Measurements from ENCODE around the gene DKC1.

Gene DKC1

GRCh38 chrX:154738011-154738738 is 24.5 kb upstream of the DKC1 start:
- no peak for DNase-seq

DNA sequence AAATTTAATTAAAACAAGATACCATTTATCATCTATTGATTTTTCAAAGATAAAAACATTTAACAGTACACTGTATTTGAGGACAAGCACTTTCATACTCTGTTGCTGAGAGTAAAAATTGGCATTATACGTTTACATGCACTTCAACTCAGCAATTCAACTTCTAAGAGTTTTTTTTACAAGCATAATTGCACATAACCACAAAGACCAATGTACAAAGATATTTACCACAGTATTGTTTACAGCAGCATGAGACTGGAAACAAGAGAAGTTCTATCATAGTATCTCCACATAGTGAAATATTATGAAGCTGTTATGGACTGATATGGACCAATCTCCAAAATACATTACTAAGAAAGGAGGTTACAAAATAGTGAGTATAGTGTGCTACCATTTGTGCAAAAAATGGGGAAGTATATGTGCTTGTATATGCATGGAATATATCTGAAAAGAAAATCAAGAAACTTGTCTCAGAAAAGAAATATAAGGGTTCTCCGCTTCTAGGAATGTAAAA is 22.7 kb upstream of the DKC1 start:
- no peak for DNase-seq

- no peak for DNase-seq
Observed at GRCh38 chrX:154742613-154743012, 20.1 kb upstream of the DKC1 start.

- DNase-seq, result peak; percentile 87
Observed at GRCh38 chrX:154748712-154749339, 13.8 kb upstream of the DKC1 start.

- DNase-seq, result no peak
Observed at GRCh38 chrX:154749856-154750255, 12.8 kb upstream of the DKC1 start.

- DNase-seq, result peak; percentile 52
Observed at GRCh38 chrX:154750301-154751202, 12.1 kb upstream of the DKC1 start, which contains the start of gene GAB3. Gene GAB3, minus strand, starts transcription at chrX:154751077. Its CDS starts 52 bp downstream, at chrX:154751025.

GRCh38 chrX:154751203-154751668 is 11.4 kb upstream of the DKC1 start:
- no peak for DNase-seq

DNA sequence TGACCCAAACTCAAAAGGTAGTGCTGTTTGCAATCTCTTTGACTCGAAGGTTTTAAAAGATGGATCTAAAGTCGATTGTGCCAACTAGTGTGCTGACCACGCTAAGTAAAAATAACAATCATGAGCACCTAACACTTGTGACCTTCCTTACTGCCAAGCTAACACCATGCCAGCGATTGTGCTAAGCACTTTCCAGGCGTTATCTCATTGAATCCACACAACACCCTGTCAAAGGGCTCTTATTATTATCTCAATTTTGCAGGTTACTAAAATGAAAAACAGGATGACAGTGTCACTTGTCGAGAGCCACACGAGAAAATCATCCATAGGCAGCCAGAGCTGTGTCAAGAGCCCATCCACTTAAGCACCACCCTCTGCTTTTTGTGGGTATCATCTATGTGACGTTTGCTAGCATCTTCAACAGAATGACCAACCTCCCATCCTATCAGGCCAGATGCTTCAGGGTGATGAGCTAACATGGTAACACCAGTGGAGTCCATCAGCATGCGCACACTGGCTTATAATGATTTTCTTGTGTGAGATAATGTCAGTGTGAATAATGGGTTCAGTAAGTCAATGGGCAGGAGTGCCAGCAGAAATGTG is 10.9 kb upstream of the DKC1 start:
- no peak for DNase-seq

DNA sequence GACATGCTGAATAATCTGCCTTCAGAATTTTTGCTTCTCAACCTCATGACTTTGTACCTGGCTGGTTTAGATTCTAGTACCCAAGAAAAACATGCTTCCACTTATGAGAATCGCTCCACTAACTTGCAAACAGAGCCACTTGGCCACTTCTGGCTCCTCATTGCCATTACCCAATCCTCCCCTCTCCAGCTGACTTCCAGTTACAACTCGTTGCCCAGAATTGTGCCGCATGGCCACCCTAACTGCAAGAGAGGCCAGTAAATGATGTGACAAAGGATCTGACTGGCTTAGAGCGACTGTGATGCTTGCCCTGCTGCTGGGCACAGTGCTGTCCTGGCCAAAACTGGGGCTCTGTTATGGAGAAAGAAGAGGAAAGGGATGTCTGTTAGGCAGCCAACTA is 4.0 kb upstream of the DKC1 start:
- no peak for DNase-seq

- no peak for DNase-seq
Observed at GRCh38 chrX:154761977-154762536, 607 bp upstream of the DKC1 start.

DNA sequence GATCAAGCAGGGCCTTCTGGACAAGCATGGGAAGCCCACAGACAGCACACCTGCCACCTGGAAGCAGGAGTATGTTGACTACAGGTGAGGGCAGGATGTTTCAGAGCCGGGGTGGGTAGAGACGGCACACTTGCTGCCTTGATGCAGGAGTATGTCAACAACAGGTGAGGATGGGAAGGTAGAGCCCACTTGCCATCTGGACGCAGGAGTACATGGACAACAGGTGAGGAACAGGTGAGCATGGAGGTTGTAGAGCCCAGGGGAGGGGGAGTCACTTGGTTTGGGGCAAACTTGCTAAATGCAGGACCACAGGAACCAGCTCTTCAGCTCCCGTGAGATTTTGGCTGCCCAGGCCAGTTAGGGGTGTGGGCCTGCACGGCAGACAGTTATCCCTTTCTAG is 12.0 kb downstream of the DKC1 start:
- DNase-seq, result no peak

- no peak for DNase-seq
Observed at GRCh38 chrX:154775419-154776349, 13.0 kb downstream of the DKC1 start.

- no peak for DNase-seq
Observed at GRCh38 chrX:154776753-154777152, 14.1 kb downstream of the DKC1 start.

GRCh38 chrX:154779261-154779660 is 16.6 kb downstream of the DKC1 start:
- no peak for DNase-seq

GRCh38 chrX:154780968-154781367 is 18.3 kb downstream of the DKC1 start:
- DNase-seq, result no peak

GRCh38 chrX:154784149-154784995 is 21.7 kb downstream of the DKC1 start:
- no peak for DNase-seq

- DNase-seq, result no peak
Observed at GRCh38 chrX:154785716-154786115, 23.1 kb downstream of the DKC1 start.

- no peak for DNase-seq
Observed at GRCh38 chrX:154791467-154791866, 28.8 kb downstream of the DKC1 start.

- DNase-seq, result no peak
Observed at GRCh38 chrX:154791939-154792338, 29.3 kb downstream of the DKC1 start.

DNA sequence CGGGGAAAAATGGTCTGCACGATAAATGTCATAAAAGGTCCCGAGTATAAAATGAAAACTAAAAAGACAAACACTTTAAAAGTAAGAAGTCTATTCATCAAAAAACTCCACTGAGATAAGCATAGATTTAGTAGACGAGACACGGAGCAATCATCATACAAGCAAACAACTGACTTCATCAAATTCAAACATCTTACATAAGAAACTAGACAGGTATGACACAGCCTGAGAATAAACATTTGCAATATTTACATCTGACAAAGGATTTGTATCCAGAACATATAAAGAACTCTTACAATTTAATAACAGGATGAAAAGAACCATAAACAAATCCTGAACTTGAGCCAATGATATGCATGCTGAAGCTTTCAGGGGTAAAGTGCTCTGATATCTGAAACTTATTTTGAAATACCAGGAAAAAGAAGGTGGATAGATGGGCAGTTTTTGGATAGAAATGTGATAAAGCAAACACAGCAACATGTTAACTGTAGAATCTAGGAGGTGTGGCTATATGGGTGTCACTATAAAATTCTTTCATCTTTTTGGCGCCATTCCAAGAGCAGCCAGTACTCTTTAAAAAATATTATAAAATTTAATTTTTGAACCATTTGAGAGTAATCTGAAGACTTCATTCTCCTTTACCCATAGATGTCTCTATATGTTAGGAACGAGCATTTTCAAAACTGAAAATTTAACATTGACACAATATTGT is 30.6 kb downstream of the DKC1 start:
- DNase-seq, result no peak

Measured in eye (tissue), 1 donor.